CD4-positive, alpha-beta T cell treated with Interleukin-17A for 4 hours (primary cell): Measurements from ENCODE around the gene UST.
"Not testable (repeated sequence)": the region's sequence is repeated elsewhere in the genome, so short reads cannot be mapped to it uniquely, and the experiment has no call there.

Source experiments
- DNase-seq: peaks from one replicate; pipeline ENCODE4 v3.0.0-alpha.2; 2020; ENCODE audit warnings: mixed read lengths

Gene UST

GRCh38 chr6:148981515-148981914 lies 234.7 kb downstream of the UST start:
- DNase-seq = no peak

DNA sequence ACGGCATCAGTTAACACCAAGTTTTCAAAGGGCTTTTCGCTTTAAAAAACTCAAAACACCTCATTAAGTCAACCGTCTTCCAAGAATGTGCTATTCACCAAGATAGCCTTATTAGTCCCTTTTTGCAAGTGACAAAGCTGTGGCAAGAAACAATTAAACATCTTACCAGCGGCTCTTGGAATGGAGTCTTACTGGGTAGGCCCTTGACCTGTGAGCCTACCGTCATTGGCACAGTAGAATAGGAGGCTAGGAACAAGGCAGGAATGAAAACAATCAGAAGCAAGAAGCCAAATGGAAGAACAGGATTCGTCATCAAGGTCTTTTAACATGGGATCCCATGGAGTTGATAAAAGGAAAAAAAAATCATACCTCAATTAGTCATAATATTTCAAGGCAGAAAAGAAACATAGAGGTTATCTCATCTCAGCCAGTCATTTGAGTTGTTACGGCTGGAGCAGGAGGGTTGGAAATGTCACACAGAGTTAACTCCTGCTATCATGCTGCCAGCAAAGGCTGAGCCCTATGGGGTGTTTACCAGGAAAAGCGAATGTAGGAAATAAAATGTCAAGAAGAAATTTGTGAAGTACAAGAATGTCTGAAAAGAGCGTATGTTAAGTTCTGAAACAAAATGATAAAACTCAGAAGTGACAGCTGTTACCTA lies 236.4 kb downstream of the UST start:
- no peak for DNase-seq

- no peak for DNase-seq
These were observed 237.1 kb downstream of the UST start for GRCh38 chr6:148983966-148984365.

GRCh38 chr6:148984531-148985056 lies 237.8 kb downstream of the UST start:
- no peak for DNase-seq

- DNase-seq = no peak
These were observed 238.7 kb downstream of the UST start for GRCh38 chr6:148985499-148985898.

- no peak for DNase-seq
These were observed 239.8 kb downstream of the UST start for GRCh38 chr6:148986608-148987007.

DNA sequence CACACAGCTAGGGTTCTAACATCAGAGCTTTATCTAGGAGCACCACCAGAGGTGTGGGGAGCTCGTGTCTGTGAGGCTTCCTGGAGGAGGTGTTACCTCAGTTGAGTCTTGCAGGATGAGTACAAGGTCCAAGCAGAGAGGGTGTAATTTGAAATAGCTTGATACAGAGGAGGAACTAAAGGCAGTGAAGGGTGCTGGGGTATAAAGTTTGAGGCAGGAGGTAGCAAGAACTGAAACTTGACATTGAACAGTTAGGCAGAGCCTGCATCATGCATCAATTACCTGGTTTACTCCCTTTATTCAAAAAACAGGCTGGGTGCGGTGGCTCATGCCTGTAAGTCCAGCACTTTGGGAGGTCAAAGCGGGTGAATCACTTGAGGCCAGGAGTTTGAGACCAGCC lies 241.2 kb downstream of the UST start:
- no peak for DNase-seq

DNA sequence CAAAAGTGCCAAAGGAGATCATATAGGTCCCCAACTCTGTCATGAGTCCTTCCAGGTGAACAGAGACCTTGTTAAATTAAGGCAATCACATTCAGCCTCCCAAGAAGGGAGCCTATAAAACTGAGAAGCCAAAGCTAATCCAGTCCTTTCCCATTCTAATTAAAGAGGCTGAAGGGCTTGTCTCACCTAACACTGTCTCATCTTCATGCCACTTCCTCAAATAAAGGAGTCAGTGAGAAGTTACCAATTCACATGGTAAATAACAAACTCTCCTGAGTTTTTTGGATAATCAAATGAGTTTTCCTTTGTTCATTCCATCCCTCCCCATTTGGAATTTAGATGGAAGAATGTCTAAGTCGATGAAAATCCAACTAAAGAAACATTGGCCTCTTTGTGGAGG lies 242.8 kb downstream of the UST start:
- no peak for DNase-seq

DNA sequence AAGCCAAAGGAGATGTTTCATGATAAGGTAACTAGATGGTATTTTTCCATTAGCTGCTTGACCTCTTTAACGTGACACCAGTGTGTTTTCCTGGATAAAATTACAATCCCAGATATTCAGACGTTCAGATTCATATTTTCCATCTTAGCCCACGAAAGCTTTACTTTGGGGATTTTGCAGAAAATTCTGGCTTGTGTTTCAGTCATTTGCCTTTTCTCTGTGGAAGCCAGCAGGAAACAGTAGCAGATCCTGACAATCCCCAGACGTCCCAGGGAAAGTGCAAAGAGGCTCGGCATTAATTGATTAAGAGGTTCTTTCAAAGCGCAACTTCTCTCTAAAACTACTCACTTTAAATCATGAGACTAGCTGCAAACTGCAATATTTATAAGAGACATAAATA lies 243.6 kb downstream of the UST start:
- DNase-seq = no peak

GRCh38 chr6:148996815-148997214 lies 250.0 kb downstream of the UST start:
- no peak for DNase-seq

GRCh38 chr6:148997865-148998264 lies 251.0 kb downstream of the UST start:
- DNase-seq = no peak

GRCh38 chr6:148998704-148999103 lies 251.9 kb downstream of the UST start:
- DNase-seq = no peak

- DNase-seq = no peak
These were observed 252.7 kb downstream of the UST start for GRCh38 chr6:148999501-148999900.

- no peak for DNase-seq
These were observed 253.2 kb downstream of the UST start for GRCh38 chr6:148999929-149000468.

- no peak for DNase-seq
These were observed 254.6 kb downstream of the UST start for GRCh38 chr6:149001422-149001821.

DNA sequence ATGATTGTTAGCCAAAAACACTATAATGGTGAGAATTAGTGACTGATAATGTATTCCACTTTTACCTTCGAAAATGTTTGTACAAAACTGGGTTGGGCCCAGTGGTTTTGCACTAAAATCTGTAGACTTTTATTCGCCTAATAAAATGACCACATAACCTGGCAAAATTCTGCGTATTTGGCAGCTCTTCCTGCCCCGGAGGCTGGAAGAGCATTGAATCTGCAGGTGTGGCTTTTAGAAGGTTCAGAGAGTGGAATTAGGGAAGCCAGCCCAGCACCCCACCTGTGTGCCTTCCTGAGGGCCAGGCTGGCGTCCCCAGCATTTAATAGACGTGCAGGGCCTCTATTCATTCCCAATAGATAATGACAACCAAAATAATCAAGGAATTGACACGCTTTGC lies 256.7 kb downstream of the UST start:
- DNase-seq = no peak

GRCh38 chr6:149004664-149005063 lies 257.8 kb downstream of the UST start:
- DNase-seq = no peak

DNA sequence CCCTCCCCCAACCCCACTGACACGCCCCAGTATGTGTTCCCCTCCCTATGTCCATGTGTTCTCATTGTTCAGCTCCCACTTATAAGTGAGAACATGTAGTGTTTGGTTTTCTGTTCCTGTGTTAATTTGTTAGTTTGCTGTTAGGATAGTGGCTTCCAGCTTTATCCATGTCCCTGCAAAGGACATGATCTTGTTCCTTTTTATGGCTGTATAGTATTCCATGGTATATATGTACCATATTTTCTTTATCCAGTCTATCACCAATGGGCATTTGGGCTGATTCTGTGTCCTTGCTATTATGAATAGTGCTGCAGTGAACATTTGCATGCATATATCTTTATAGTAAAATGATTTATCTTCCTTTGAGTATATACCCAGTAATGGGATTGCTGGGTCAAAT lies 259.4 kb downstream of the UST start:
- DNase-seq = not testable (repeated sequence)

GRCh38 chr6:149006671-149007070 lies 259.8 kb downstream of the UST start:
- DNase-seq = no peak

GRCh38 chr6:149007846-149008245 lies 261.0 kb downstream of the UST start:
- no peak for DNase-seq

DNA sequence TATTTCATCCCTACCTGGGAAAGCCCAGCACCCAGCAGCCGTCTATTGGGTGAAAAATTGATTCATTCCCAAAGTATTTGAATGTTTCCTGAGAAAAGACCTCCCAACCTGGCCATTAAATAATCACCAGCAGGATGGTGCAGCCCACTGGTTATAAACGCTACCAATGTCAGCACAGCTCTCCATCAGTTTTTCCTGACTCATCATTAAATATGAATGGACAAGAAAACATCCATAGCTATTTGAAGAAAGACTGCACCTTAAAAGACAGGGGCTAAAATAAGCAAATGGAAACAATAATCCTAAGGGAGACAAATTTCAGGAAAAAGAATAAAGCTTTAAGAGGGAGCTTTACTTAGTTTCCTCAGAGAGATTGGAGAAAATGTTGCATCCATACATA lies 261.9 kb downstream of the UST start:
- DNase-seq = no peak

GRCh38 chr6:149012040-149012545 lies 265.3 kb downstream of the UST start:
- no peak for DNase-seq

GRCh38 chr6:149013586-149014344 lies 266.9 kb downstream of the UST start:
- DNase-seq = no peak
